GM12878 (cell line): ENCODE measurements around the gene JKAMP. TPM values are rescaled to one million over a fixed set of nuclear protein-coding genes. Genes with fewer than 3 reads are reported as not detected.

Source experiments
- BHLHE40 ChIP-seq, 2 experiments: fragments of 450-650 bp in 1 of 2; IDR thresholded peaks; 2 replicates each; pipeline ENCODE4 v1.6.1; 2011 to 2017; ENCODE audit warnings: low read depth in 2 of 2, borderline replicate concordance in 1 of 2, improper control_type of control experiment in 1 of 2, low read length in 1 of 2, mild to moderate bottlenecking in 1 of 2
- CHD2 ChIP-seq: IDR thresholded peaks from 2 replicates; pipeline ENCODE4 v1.6.1; 2011; ENCODE audit warnings: low read depth, low read length, improper control_type of control experiment, borderline replicate concordance
- FOXM1 ChIP-seq: IDR thresholded peaks from 2 replicates; pipeline ENCODE4 v1.6.1; 2012; ENCODE audit warnings: low read depth, mild to moderate bottlenecking, inconsistent platforms, low read length, moderate library complexity
- GABPA ChIP-seq: IDR thresholded peaks from 2 replicates; pipeline ENCODE4 v1.6.1; 2014; ENCODE audit warnings: antibody characterized with exemption, low read depth, mild to moderate bottlenecking, inconsistent platforms
- POLR2A ChIP-seq: IDR thresholded peaks from 2 replicates; pipeline ENCODE4 v1.6.1; 2011; ENCODE audit warnings: low read depth, mild to moderate bottlenecking, low read length
- RB1 ChIP-seq: fragments of 450-650 bp; formaldehyde crosslinking; IDR thresholded peaks from 2 replicates; pipeline ENCODE4 v1.6.1; 2017; ENCODE audit warnings: mild to moderate bottlenecking, borderline replicate concordance
- SIN3A ChIP-seq: IDR thresholded peaks from 2 replicates; pipeline ENCODE4 v1.6.1; 2012; ENCODE audit warnings: low read depth, low read length, improper control_type of control experiment
- SRF ChIP-seq, 2 experiments: IDR thresholded peaks; 2 replicates each; pipeline ENCODE4 v1.6.1; 2011; ENCODE audit warnings: low read depth in 2 of 2, low read length in 2 of 2, mild to moderate bottlenecking in 1 of 2, moderate library complexity in 1 of 2
- SUZ12 ChIP-seq: fragments of 200-600 bp; sonication (generic); IDR thresholded peaks from one replicate; pipeline ENCODE4 v1.6.1; 2018; ENCODE audit warnings: antibody characterized with exemption, mild to moderate bottlenecking; ENCODE audit not compliant: unreplicated experiment
- TCF12 ChIP-seq: IDR thresholded peaks from 2 replicates; pipeline ENCODE4 v1.6.1; 2011; ENCODE audit warnings: low read depth, mild to moderate bottlenecking, low read length
- polyA plus RNA-seq, 11 experiments: library from polyadenylated mRNA; depleted of rRNA in 4 of 11; unstranded in 6 of 11; stranded (reverse) in 5 of 11; fragments of >200 nt; fragmentation: Nextera tagmentation in 4 of 11; fragmentation: Illumina TruSeq in 1 of 11; extraction: Ambion mirVana in 4 of 11; extraction: Trizol in 1 of 11; gene quantifications; 1 replicate in 1 of 11; 2 replicates in 10 of 11; pipeline versions ENCODE4 v1.2.1 to v1.2.3, GENCODE V29; 2011 to 2016; ENCODE audit warnings: inconsistent platforms in 2 of 11, missing spikeins in 2 of 11, low read depth in 1 of 11
- total RNA-seq, 4 experiments: library from RNA; depleted of rRNA in 3 of 4; stranded (reverse); fragments of >200 nt in 3 of 4; fragmentation: Illumina TruSeq in 1 of 4; extraction: Trizol in 1 of 4; gene quantifications; 2 replicates each; pipeline versions ENCODE4 v1.2.1 to v1.2.3, GENCODE V29; 2013 to 2021
- TF ChIP-seq, protein P1 (sequence below): IDR thresholded peaks from 2 replicates; pipeline ENCODE4 v1.6.1; 2012; ENCODE audit warnings: mild to moderate bottlenecking, low read depth, low read length
- TF ChIP-seq, protein P2 (sequence below): IDR thresholded peaks from 2 replicates; pipeline ENCODE4 v1.6.1; 2012; ENCODE audit warnings: low read depth, low read length, improper control_type of control experiment
- TF ChIP-seq, protein P3 (sequence below): fragments of 450-650 bp; IDR thresholded peaks from 2 replicates; pipeline ENCODE4 v1.6.1; 2017; ENCODE audit warnings: borderline replicate concordance
- TF ChIP-seq, protein P4 (sequence below): fragments of 450-650 bp; IDR thresholded peaks from 2 replicates; pipeline ENCODE4 v1.6.1; 2017; ENCODE audit warnings: low read depth, mild to moderate bottlenecking, moderate library complexity

JKAMP gene
- total and polyA plus RNA-seq, 10 of the 15 experiments (the other 5 are each of a cell fraction or from before 2014, with no cell fraction given) = 18.2 to 129 (median 46.6) TPM

DNA sequence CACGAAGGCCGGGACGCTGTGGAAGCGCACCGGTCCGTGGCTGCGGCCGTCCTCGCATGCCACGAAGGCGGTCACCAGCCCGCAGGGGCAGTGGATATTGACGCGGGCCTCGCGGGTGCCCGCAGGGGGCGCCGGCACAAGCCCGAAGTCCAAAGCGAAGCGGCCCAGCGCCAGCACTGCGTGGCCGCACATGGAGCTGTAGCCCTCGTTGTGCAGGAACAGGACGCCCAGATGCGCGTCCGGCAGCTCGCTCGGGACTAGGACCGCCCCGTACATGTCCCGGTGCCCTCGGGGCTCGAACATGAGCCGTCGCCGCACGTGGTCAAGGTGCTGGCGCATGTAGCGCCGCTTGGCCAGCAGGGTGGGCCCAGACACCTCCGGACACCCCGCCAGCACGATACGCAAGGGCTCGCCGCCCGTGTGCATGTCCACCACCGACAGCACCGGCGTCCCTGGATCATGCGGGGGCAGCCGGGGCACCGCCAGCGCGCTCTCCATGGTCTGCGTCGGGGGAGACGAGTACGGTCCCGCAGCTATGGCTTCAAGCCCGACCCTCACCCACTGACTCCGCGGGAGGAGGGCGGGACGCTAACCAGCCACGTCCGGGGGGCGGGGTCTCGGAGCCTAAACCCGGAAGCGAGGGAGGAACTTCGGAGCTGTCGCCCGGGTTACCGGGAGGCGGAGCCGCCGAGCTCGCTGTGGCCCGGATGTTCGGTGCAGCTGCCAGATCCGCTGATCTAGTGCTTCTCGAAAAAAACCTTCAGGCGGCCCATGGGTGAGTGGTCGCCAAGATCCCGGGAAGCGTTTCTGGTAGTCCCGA lies at the start of gene JKAMP, which contains the start of gene L3HYPDH (continued):
- TF ChIP-seq, protein P1, sequence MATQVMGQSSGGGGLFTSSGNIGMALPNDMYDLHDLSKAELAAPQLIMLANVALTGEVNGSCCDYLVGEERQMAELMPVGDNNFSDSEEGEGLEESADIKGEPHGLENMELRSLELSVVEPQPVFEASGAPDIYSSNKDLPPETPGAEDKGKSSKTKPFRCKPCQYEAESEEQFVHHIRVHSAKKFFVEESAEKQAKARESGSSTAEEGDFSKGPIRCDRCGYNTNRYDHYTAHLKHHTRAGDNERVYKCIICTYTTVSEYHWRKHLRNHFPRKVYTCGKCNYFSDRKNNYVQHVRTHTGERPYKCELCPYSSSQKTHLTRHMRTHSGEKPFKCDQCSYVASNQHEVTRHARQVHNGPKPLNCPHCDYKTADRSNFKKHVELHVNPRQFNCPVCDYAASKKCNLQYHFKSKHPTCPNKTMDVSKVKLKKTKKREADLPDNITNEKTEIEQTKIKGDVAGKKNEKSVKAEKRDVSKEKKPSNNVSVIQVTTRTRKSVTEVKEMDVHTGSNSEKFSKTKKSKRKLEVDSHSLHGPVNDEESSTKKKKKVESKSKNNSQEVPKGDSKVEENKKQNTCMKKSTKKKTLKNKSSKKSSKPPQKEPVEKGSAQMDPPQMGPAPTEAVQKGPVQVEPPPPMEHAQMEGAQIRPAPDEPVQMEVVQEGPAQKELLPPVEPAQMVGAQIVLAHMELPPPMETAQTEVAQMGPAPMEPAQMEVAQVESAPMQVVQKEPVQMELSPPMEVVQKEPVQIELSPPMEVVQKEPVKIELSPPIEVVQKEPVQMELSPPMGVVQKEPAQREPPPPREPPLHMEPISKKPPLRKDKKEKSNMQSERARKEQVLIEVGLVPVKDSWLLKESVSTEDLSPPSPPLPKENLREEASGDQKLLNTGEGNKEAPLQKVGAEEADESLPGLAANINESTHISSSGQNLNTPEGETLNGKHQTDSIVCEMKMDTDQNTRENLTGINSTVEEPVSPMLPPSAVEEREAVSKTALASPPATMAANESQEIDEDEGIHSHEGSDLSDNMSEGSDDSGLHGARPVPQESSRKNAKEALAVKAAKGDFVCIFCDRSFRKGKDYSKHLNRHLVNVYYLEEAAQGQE = peak; percentile 65; the same call in 1 of the 2 replicates
- peak; percentile 68 for TF ChIP-seq SIN3A
- TF ChIP-seq SUZ12 = no peak
- TF ChIP-seq, protein P2, sequence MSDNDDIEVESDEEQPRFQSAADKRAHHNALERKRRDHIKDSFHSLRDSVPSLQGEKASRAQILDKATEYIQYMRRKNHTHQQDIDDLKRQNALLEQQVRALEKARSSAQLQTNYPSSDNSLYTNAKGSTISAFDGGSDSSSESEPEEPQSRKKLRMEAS = peak; percentile 92
- TF ChIP-seq POLR2A = peak; percentile 95
- 0 out of 2 replicates have a peak, but pooled peaks have one; percentile 41 for TF ChIP-seq CHD2
- TF ChIP-seq, protein P3, sequence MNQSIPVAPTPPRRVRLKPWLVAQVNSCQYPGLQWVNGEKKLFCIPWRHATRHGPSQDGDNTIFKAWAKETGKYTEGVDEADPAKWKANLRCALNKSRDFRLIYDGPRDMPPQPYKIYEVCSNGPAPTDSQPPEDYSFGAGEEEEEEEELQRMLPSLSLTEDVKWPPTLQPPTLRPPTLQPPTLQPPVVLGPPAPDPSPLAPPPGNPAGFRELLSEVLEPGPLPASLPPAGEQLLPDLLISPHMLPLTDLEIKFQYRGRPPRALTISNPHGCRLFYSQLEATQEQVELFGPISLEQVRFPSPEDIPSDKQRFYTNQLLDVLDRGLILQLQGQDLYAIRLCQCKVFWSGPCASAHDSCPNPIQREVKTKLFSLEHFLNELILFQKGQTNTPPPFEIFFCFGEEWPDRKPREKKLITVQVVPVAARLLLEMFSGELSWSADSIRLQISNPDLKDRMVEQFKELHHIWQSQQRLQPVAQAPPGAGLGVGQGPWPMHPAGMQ = no peak
- TF ChIP-seq BHLHE40 (IDR thresholded peaks at IDR 0.05; ENCODE audit: borderline replicate concordance in 1 of 2, low read depth in 2 of 2, low read length in 1 of 2) = peak; percentile 53 to 86; a peak in 3 of 4 replicates
- TF ChIP-seq FOXM1 = no peak
- 0 out of 2 replicates have a peak, but pooled peaks have one; percentile 4 for TF ChIP-seq TCF12
- 0 out of 4 replicates have a peak, but pooled peaks of 1 of the 2 experiments have one; percentile 4 for TF ChIP-seq SRF (IDR thresholded peaks at IDR 0.05; ENCODE audit: low read depth in 2 of 2, low read length in 2 of 2)
- TF ChIP-seq, protein P4, sequence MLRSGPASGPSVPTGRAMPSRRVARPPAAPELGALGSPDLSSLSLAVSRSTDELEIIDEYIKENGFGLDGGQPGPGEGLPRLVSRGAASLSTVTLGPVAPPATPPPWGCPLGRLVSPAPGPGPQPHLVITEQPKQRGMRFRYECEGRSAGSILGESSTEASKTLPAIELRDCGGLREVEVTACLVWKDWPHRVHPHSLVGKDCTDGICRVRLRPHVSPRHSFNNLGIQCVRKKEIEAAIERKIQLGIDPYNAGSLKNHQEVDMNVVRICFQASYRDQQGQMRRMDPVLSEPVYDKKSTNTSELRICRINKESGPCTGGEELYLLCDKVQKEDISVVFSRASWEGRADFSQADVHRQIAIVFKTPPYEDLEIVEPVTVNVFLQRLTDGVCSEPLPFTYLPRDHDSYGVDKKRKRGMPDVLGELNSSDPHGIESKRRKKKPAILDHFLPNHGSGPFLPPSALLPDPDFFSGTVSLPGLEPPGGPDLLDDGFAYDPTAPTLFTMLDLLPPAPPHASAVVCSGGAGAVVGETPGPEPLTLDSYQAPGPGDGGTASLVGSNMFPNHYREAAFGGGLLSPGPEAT = no peak
- 0 out of 2 replicates have a peak, but pooled peaks have one; percentile 87 for TF ChIP-seq RB1
- TF ChIP-seq GABPA = 0 out of 2 replicates have a peak, but pooled peaks have one; percentile 49
